GM12891 (cell line): ENCODE data around the gene BCL10.

Experiments used
- DNase-seq: peaks from one replicate; pipeline ENCODE4 v3.0.0; 2011; ENCODE audit warnings: low spot score; ENCODE audit not compliant: insufficient read length
- FAIRE-seq: peaks from 2 replicates; lab custom pipeline; 2011; peaks lifted over from hg19 to GRCh38; lab: Jason Lieb, UNC
- PAX5 ChIP-seq: IDR thresholded peaks from 2 replicates; pipeline ENCODE4 v1.6.1; 2011; ENCODE audit warnings: low read length, moderate library complexity, mild to moderate bottlenecking; ENCODE audit not compliant: insufficient read depth, severe bottlenecking
- POLR2A ChIP-seq: IDR thresholded peaks from 2 replicates; pipeline ENCODE4 v1.6.1; 2011; ENCODE audit warnings: low read depth, low read length, control low read depth
- POLR2AphosphoS5 ChIP-seq: IDR thresholded peaks from 2 replicates; pipeline ENCODE4 v1.6.1; 2011; ENCODE audit warnings: low read depth, low read length, control low read depth
- POU2F2 ChIP-seq: IDR thresholded peaks from 2 replicates; pipeline ENCODE4 v1.6.1; 2011; ENCODE audit warnings: low read depth, mild to moderate bottlenecking, control low read depth, low read length, moderate library complexity
- SPI1 ChIP-seq: IDR thresholded peaks from 2 replicates; pipeline ENCODE4 v1.6.1; 2011; ENCODE audit warnings: low read depth, low read length, control low read depth
- TAF1 ChIP-seq: IDR thresholded peaks from 2 replicates; pipeline ENCODE4 v1.6.1; 2011; ENCODE audit warnings: low read depth, low read length, control low read depth

Gene BCL10

DNA sequence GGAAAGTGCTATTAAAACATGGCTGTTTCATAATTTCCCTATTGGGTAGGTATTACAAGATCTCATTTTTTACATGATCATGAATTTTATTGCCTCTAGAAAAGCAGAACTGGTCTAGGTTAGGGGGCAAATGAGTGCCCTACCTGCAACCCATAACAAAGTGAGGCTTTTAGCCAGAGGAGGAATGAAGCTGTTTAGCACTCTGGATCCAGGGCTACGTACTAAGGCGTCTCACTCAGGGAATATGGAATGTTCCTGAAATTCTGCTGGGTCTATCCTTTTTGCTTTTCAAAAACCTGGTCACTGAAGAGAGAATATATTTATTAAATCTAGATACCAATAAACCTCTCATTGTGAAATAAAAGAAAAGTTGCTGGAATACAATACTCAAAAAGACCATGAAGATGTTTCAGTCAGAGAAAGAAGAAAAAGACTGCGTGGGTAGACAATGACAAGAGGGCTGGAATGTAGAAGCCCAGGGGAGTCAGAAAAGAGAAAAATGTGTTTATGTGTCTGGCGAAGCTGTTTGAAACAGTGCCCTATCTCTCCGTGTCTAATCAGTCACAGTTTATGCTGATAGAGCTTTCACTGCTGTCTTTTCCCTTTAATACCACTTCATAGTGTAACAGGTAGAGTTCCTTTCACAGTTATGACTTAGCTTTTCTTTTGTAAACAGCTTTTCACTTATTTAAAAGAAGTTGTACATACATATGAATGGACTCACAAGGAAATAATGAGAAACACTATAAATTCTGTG lies 50.6 kb downstream of the BCL10 start:
- TF ChIP-seq TAF1: no peak
- no peak for TF ChIP-seq POU2F2
- no peak for TF ChIP-seq POLR2AphosphoS5
- TF ChIP-seq PAX5: no peak
- no peak for TF ChIP-seq SPI1
- no peak for TF ChIP-seq POLR2A
- FAIRE-seq: no peak
- no peak for DNase-seq

DNA sequence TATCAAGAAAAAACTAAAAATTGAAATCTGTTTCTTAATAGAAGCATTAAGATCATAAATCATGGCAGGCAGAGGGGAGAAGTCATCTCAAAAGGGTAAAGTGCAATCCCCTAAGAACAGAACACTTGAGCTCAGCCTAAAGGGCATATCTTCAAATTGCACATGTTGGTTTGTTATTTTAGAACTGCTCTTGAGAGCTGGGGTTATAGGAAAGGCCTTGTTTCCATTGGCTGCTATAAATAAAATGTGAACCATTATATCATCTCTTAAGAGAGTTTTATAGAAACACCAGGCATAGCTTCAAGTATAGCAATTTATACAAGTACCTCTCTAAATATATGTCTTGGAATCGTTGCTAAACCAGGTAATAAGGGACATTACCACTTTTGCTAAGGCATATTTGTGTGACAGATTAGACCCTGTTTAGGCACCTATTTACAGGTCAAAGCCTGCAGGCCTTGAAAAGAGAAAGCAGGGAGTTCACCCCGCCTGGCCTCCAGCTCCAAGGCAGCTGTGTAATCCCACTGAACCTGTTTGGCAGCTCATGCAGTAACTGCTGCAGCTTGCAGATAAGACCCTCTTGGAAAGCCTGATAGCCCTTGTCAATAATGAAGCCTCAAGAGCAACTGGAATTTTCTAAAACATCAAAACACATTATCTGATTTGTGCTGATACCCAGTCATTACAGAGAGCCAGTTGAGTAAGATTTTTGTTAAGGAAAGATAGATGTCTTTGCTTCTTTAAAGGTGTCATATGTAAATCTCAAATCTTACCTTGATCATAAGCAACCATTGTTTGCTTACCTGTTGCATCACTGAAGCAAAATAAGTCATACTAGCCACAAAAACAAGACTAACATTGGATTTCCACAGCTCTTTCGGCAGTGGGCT lies 51.5 kb downstream of the BCL10 start:
- DNase-seq (no peak), FAIRE-seq (no peak)
- TF ChIP-seq TAF1: no peak
- TF ChIP-seq POU2F2: no peak
- no peak for TF ChIP-seq SPI1
- TF ChIP-seq POLR2A: no peak
- TF ChIP-seq PAX5: no peak
- TF ChIP-seq POLR2AphosphoS5: no peak

DNA sequence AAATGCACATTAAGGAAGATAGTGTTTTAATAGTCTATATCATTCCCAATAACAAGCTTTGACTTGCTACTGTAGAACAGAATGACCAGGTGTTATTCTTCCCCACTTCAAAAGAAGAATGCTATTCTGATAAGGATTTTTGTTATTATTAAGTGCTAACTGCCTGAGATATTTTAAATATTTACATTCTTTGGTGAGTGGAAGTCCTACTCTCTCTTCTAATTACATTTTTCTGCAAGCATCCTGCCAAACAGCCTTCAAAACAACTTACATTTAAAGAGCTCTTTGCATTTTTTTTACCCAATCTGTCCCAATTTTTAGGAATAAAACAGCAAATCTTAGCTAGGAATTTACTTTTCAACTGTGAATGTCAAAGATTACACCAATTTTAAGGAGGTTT lies 52.1 kb downstream of the BCL10 start:
- DNase-seq (no peak), FAIRE-seq (no peak)
- TF ChIP-seq TAF1 (no peak), POLR2AphosphoS5 (no peak), POLR2A (no peak), SPI1 (no peak), PAX5 (no peak), POU2F2 (no peak)

DNA sequence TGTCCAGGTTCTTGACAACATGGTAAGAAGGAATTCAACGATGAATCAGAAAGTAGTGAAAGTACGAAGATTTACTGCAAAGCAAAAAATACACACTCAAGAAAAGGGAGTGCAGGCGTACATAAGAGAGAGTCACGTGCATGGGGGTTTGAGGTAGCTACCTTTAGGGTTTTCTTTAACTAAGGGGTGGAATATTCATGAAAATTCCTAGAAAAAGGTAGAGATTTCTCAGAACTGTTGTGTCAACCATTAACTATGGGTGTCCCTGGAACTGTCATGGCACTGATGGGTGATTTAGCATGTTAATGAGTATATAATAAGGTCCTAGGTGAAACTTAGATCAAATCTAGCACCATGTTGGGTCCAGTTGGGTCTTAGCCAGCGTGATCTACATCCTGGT lies 53.1 kb downstream of the BCL10 start:
- no peak for TF ChIP-seq TAF1
- no peak for DNase-seq

DNA sequence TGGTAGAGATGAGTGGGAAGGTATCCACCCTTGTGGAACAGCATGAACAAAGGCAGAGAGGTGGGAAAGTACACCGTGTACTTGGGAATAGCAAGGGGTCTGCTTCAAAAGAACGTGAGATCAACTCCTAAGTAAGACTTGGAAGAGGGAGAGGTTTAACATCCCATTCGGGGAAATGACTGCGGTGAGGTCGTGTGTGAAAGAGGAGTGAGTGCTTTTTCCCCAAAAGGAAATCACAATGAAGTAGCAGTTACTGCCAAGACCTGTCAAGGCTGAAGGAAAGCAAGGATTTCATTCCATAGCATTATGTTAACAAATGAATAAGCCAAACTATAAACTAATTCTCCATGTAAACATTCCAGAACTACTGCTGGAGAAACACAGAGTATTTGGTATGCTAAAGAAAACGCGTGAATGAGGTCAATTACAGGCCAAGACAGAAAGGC lies 55.7 kb downstream of the BCL10 start:
- no peak for DNase-seq
- TF ChIP-seq POU2F2: no peak
- TF ChIP-seq TAF1: no peak
- TF ChIP-seq POLR2A: no peak
- no peak for TF ChIP-seq POLR2AphosphoS5
- no peak for TF ChIP-seq SPI1
- TF ChIP-seq PAX5: no peak
- no peak for FAIRE-seq

More for the DNA sequence above, 53.1 kb downstream of the BCL10 start:
- FAIRE-seq: no peak

DNA sequence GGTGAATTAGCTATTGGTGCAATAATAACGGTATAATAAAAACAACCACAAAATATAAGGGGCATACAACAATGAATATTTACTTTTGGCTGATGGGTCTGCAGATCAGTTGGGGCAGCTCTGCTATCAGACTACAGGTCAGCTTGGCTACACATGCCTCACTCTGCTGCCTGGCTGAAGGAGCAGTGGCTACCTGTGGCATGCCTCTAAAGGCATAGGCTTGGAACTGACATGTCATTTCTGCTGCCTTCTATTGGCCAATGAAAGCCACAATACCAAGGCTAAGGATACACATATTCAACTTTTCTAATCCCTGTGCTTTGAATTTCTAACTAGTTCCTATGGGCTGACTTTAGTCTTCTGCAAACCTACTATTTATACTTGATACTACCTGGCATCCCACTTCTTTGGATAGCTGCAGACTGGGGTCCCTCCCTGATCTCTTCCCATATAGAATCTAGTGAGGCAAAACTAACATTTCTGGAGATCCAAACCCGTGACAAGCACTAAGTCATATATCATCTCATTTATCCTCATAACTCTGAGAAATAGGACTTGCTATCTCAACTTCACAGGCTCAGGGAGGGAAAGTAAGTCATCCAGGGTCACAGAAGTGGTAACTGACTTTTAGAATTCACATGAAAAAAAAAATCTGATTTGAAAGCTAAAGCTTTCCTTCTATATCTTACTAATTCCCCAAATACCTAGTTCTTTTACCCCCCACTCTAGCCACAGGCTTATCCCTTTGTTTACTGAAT lies 56.4 kb downstream of the BCL10 start:
- no peak for DNase-seq
- FAIRE-seq: no peak
- no peak for TF ChIP-seq POLR2AphosphoS5
- TF ChIP-seq POLR2A: no peak
- no peak for TF ChIP-seq TAF1
- no peak for TF ChIP-seq SPI1
- no peak for TF ChIP-seq POU2F2
- no peak for TF ChIP-seq PAX5

DNA sequence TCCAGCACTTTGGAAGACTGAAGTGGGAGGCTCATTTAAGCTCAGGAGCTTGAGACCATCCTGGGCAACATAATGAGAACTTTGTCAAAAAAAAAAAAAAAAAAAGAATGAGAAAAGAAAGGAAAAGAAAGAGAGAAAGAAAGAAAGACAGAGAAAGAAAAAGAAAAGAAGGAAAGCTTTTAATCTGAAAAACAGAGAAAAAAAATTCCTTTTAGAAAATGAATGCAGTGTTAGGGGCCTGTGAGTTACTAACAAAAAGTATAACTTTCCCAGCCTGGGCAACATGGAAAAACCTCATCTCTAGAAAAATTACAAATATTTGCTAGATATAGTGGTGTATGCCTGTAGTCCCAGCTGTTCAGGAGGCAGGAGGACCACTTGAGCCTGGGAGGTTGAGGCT lies 59.7 kb downstream of the BCL10 start:
- TF ChIP-seq POLR2AphosphoS5: no peak
- TF ChIP-seq TAF1: no peak
- TF ChIP-seq POLR2A: no peak
- TF ChIP-seq PAX5: no peak
- TF ChIP-seq POU2F2: no peak
- TF ChIP-seq SPI1: no peak
- FAIRE-seq (no peak), DNase-seq (no peak)
